ENCODE data around the gene PLA2R1. TPM values are rescaled to one million over a fixed set of nuclear protein-coding genes. Genes with fewer than 3 reads are reported as not detected.
A peak's percentile ranks its signal among the peaks of the same experiment; 100 is the strongest.

The PLA2R1 gene
- 1.9 and 2.3 TPM in 2 replicates for total RNA-seq (2014; rRNA removed; shearing (Covaris generic))

DNA sequence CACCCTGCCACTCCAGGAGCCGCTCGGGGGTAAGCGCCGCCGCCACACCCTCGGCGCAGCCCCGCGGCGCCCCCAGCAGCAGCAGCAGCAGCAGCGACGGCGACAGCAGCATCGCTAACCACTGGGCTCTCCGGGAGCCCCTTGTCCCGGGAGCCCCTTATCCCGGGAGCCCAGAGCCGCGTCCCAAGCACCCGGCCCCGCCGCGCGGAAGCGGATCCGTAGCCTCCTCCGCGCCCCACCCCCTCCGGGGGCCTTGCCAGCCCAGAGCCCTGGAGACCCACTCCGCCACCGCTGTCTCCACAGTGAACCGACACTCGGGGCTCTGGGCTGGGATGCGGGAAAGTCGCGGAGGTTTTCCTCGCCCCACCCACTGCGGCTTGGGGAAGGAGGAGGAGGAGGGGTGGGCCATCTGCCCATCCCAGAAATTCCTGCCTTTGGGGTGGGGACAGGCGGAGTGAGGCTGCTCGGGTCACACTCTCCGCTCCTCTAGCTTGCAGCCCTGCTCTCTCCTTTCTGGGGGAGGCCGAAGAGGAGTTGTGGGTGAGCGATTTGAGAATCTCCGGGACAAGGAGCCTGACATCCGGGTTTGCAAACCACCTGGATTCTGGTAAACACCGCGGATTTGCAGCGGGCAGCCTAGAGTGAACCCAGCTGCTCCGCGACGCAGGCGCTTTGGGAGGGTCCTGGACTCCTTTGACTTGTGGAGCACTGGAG, at the start of gene PLA2R1:
Gene PLA2R1, minus strand, starts transcription at position 324 of the 714 bp plus-strand sequence. Its CDS starts 212 bp downstream, at position 112.
- Histone ChIP-seq H3K9me3 (replicated peaks) (no peaks in the 10 kb centered on the region), H3K4me1 (replicated peaks) (peaks cover 13% of the 10 kb centered on the region), H3K4me3 (peak within 1 kb of the TSS; percentile 52), H3K27me3 (replicated peaks) (no peaks in the 10 kb centered on the region), H3K36me3 (no peaks in the 10 kb centered on the region), H3K27ac (no peak within 1 kb of the TSS)
- peak; percentile 45 to 66 for DNase-seq (ENCODE audit: low read depth in 1 of 2, low spot score in 2 of 2)

GRCh38 chr2:160110674-160111239, 48.3 kb upstream of the PLA2R1 start:
- Histone ChIP-seq H3K36me3 (no peaks in the 10 kb centered on the region), H3K4me3 (no peak overlapping the region), H3K27ac (no peak overlapping the region), H3K4me1 (replicated peaks) (no peaks in the 10 kb centered on the region), H3K27me3 (replicated peaks) (no peaks in the 10 kb centered on the region), H3K9me3 (replicated peaks) (no peaks in the 10 kb centered on the region)
- no peak for DNase-seq (ENCODE audit: low read depth in 1 of 2, low spot score in 2 of 2)

GRCh38 chr2:160109939-160110673, 47.7 kb upstream of the PLA2R1 start:
- Histone ChIP-seq H3K27ac (no peak overlapping the region), H3K4me3 (no peak overlapping the region)

DNA sequence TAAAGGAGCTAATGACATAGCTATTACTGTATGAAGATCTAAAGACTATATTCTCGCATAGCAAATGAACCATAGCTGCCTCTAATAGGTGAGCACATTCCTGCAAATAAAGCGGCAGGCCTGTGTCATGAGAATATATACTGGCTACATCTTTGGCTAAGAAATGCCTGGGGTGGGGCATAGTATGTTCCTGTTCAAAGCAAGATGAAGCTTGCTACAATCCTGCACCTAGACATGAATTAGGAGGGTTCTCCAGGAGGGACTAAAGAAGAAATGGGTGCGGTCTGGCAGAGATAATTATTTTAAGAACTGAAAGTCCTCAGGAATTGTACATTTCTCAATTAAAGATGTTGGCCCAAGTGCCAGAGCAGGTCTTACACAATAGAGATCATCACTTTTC, 46.8 kb upstream of the PLA2R1 start:
- Histone ChIP-seq H3K27me3 (replicated peaks) (no peaks in the 10 kb centered on the region), H3K9me3 (replicated peaks) (no peaks in the 10 kb centered on the region), H3K4me1 (replicated peaks) (no peaks in the 10 kb centered on the region), H3K4me3 (no peak overlapping the region), H3K36me3 (no peaks in the 10 kb centered on the region), H3K27ac (no peak overlapping the region)
- DNase-seq (ENCODE audit: low read depth in 1 of 2, low spot score in 2 of 2) = no peak

More at GRCh38 chr2:160109939-160110673, 47.7 kb upstream of the PLA2R1 start:
- Histone ChIP-seq H3K36me3 (no peaks in the 10 kb centered on the region), H3K9me3 (replicated peaks) (no peaks in the 10 kb centered on the region), H3K4me1 (replicated peaks) (no peaks in the 10 kb centered on the region), H3K27me3 (replicated peaks) (no peaks in the 10 kb centered on the region)
- DNase-seq (ENCODE audit: low read depth in 1 of 2, low spot score in 2 of 2) = peak; percentile 46 to 70

GRCh38 chr2:160108646-160109045, 46.2 kb upstream of the PLA2R1 start:
- DNase-seq (ENCODE audit: low read depth in 1 of 2, low spot score in 2 of 2) = no peak
- Histone ChIP-seq H3K9me3 (replicated peaks) (no peaks in the 10 kb centered on the region), H3K27me3 (replicated peaks) (no peaks in the 10 kb centered on the region), H3K4me1 (replicated peaks) (no peaks in the 10 kb centered on the region), H3K27ac (no peak overlapping the region), H3K36me3 (no peaks in the 10 kb centered on the region), H3K4me3 (no peak overlapping the region)

DNA sequence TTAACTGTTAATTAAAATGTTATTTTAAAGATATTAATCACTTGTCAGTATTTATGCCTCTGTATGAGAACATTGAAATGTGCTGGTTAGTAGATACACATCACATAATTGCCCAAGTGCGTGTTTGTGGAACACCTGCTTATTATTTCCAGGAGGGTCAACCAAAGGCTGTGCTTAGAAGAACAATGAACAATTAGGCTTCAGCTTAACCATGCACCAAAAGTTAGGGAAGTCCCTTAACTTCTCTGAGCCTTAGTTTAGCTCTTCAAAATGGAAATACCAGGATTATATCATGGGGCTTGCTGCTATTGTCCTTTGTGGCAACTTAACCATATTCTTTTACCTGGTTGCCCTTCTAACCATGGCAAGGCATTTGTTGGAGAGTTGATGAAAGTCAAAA, 43.0 kb upstream of the PLA2R1 start:
- Histone ChIP-seq H3K27ac (no peak overlapping the region), H3K9me3 (replicated peaks) (no peaks in the 10 kb centered on the region), H3K36me3 (no peaks in the 10 kb centered on the region), H3K4me1 (replicated peaks) (no peaks in the 10 kb centered on the region), H3K27me3 (replicated peaks) (no peaks in the 10 kb centered on the region), H3K4me3 (no peak overlapping the region)
- DNase-seq (ENCODE audit: low read depth in 1 of 2, low spot score in 2 of 2) = no peak

DNA sequence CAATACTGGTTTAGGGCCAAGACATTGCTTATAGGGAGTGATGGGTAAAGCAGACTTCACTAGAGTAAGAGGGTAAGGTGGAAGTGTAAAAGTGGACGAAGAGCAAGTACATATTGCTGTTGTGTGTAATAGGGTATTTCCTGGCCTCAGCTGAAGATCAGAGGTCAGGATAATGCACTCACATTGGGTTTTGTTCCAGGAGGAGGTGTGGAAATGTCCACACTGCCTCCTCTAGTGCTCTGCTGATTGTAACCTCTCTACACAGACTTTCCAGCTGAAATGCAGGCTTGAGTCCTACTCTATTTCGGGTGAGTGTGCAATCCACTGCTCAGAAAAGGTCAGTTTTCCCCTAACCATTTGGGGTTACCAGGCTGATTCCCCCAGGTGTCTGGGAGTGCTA, 41.7 kb upstream of the PLA2R1 start:
- H3K4me1 ChIP-seq (replicated peaks) = peaks cover 6% of the 10 kb centered on the region; the same call in 1 of the 2 replicates
- no peaks in the 10 kb centered on the region for H3K27me3 ChIP-seq (replicated peaks)
- DNase-seq (ENCODE audit: low read depth in 1 of 2, low spot score in 2 of 2) = no peak
- H3K27ac ChIP-seq = no peak overlapping the region
- no peaks in the 10 kb centered on the region for H3K9me3 ChIP-seq (replicated peaks)
- H3K4me3 ChIP-seq = no peak overlapping the region
- H3K36me3 ChIP-seq = no peaks in the 10 kb centered on the region

DNA sequence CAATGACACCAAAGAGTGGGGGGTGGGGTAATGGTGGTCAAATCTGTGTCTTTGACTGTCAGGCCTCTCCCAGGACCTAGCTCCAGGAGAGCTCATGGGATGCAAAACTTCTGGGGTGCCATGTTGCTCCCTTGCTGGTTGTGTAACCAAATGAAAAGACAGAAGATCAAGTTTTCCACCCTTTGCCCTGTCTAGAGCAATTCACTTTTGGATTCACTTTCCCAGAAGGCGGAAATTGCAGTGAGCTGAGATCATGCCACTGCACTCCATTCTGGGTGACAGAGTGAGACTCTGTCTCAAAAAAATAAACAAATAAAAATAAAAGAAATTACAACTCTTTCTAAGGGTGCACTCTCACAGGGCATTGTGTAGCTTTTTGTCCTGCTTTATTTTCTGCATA, 34.9 kb upstream of the PLA2R1 start:
- H3K9me3 ChIP-seq (replicated peaks) = no peaks in the 10 kb centered on the region
- H3K4me3 ChIP-seq = no peak overlapping the region
- H3K27me3 ChIP-seq (replicated peaks) = no peaks in the 10 kb centered on the region
- H3K27ac ChIP-seq = peak overlapping the region; percentile 56
- peaks cover 21% of the 10 kb centered on the region for H3K4me1 ChIP-seq (replicated peaks)
- peak in 1 of 2 experiments; percentile 34 for DNase-seq (ENCODE audit: low read depth in 1 of 2, low spot score in 2 of 2)
- H3K36me3 ChIP-seq = no peaks in the 10 kb centered on the region

GRCh38 chr2:160096409-160096808, 34.0 kb upstream of the PLA2R1 start:
- no peak for DNase-seq (ENCODE audit: low read depth in 1 of 2, low spot score in 2 of 2)
- H3K4me3 ChIP-seq = no peak overlapping the region
- H3K4me1 ChIP-seq (replicated peaks) = peaks cover 21% of the 10 kb centered on the region
- no peaks in the 10 kb centered on the region for H3K36me3 ChIP-seq
- H3K27ac ChIP-seq = no peak overlapping the region
- no peaks in the 10 kb centered on the region for H3K27me3 ChIP-seq (replicated peaks)
- no peaks in the 10 kb centered on the region for H3K9me3 ChIP-seq (replicated peaks)

GRCh38 chr2:160092445-160092844, 30.0 kb upstream of the PLA2R1 start:
- H3K4me1 ChIP-seq (replicated peaks) = peaks cover 6% of the 10 kb centered on the region

DNA sequence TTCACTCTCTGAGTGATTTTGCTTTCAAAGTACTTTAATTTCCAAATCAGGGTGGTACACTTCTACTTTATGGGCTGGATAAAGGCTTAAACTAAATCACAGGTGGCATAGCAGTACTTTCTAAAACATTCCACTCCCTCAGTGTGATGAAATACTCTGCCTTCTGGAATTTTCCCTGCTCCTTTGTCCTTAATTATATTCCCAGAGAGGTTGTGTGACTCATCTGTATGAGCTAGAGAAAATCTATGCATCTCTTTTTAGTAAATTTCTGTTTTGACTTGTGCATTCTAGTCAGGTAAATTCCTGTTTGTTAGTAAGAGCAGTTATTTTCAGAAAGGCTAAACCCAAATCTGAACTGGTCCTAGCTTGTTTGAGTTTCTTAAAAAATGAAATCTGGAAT, 29.0 kb upstream of the PLA2R1 start:
- Histone ChIP-seq H3K4me3 (no peak overlapping the region), H3K27me3 (replicated peaks) (no peaks in the 10 kb centered on the region), H3K9me3 (replicated peaks) (peaks cover 19% of the 10 kb centered on the region), H3K27ac (no peak overlapping the region), H3K4me1 (replicated peaks) (no peaks in the 10 kb centered on the region), H3K36me3 (no peaks in the 10 kb centered on the region)
- no peak for DNase-seq (ENCODE audit: low read depth in 1 of 2, low spot score in 2 of 2)

More at GRCh38 chr2:160092445-160092844, 30.0 kb upstream of the PLA2R1 start:
- peaks cover 12% of the 10 kb centered on the region for H3K9me3 ChIP-seq (replicated peaks)
- no peak for DNase-seq (ENCODE audit: low read depth in 1 of 2, low spot score in 2 of 2)
- no peaks in the 10 kb centered on the region for H3K36me3 ChIP-seq
- H3K4me3 ChIP-seq = no peak overlapping the region
- H3K27ac ChIP-seq = no peak overlapping the region
- H3K27me3 ChIP-seq (replicated peaks) = no peaks in the 10 kb centered on the region

DNA sequence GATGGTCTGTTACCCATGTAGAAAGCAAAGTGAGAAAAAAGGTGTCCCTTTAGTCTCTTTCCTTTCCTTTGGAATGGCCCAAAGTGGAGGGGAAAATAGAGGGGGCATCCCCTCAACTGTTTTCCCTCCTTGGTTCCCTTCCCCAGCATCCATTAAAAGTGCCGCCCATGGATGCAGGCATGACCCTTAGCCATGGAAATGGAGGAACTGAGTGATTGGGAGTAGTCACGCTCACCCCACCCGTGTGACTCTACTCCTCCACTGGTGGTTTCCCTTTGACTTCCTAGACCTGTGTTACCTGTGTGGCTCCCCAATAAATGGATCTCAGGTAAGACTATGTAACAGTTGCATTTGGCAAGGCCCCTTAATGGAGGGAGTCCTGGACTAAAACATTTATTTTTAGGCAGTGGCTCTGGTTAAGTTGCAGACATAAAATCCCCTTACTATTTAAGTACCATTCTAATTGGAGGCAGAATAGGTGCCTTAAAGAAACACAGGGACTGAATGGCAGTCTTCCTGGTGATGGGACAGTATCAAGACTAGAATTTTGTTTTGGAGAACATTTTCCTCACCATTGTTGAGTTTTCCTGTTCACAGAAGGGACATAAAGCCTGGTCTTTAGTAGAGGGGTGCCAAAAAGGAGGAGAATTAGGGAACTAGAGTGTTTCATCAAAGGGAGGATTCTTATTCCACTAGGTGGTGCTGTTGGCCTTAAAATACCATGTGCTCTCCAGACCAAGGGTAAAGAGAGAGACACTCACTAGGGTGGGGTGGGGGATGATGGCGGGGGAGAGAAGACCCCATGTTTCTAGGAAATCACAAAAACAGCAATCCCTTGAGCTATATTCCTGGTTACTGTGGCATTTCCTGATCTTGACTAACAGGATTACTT, 25.7 kb upstream of the PLA2R1 start:
- Histone ChIP-seq H3K4me1 (replicated peaks) (no peaks in the 10 kb centered on the region), H3K36me3 (no peaks in the 10 kb centered on the region), H3K27me3 (replicated peaks) (no peaks in the 10 kb centered on the region), H3K4me3 (no peak overlapping the region), H3K27ac (no peak overlapping the region), H3K9me3 (replicated peaks) (peaks cover 37% of the 10 kb centered on the region)
- peak in 1 of 2 experiments; percentile 8 for DNase-seq (ENCODE audit: low read depth in 1 of 2, low spot score in 2 of 2)

GRCh38 chr2:160085662-160086061, 23.2 kb upstream of the PLA2R1 start:
- Histone ChIP-seq H3K9me3 (replicated peaks) (peaks cover 37% of the 10 kb centered on the region), H3K4me3 (no peak overlapping the region), H3K27me3 (replicated peaks) (no peaks in the 10 kb centered on the region), H3K4me1 (replicated peaks) (no peaks in the 10 kb centered on the region), H3K27ac (no peak overlapping the region), H3K36me3 (no peaks in the 10 kb centered on the region)
- DNase-seq (ENCODE audit: low read depth in 1 of 2, low spot score in 2 of 2) = no peak
